Measurements from ENCODE around the gene CDH13. TPM values are rescaled to one million over a fixed set of nuclear protein-coding genes. Genes with fewer than 3 reads are reported as not detected.

CDH13 gene
- total and polyA plus RNA-seq, 3 experiments from 2014 or later, result not detected

GRCh38 chr16:83622010-83622409, 995.2 kb downstream of the CDH13 start:
- Mint-ChIP-seq H3K9me3 (peaks cover 0 to 2% (median 0%) of the 10 kb centered on the region in 5 donors), H3K27ac (no peak overlapping the region), H3K27me3 (peaks cover 0 to 5% of the 10 kb centered on the region in 2 donors), H3K36me3 (no peaks in the 10 kb centered on the region), H3K4me3 (no peak overlapping the region), H3K4me1 (no peaks in the 10 kb centered on the region)
- Histone ChIP-seq H3K27ac (ENCODE audit: low read depth, low read length) (no peak overlapping the region), H3K9me3 (ENCODE audit: low read length) (no peaks in the 10 kb centered on the region), H3K4me3 (ENCODE audit: low read length) (no peak overlapping the region), H3K27me3 (ENCODE audit: insufficient read depth, low read length, poor library complexity, severe bottlenecking) (no peaks in the 10 kb centered on the region), H3K4me1 (ENCODE audit: insufficient read depth, low read length) (no peaks in the 10 kb centered on the region), H3K36me3 (ENCODE audit: insufficient read depth, low read length) (no peaks in the 10 kb centered on the region)
- CTCF ChIA-PET, result no interaction called here
- POLR2A ChIA-PET, result no interaction called here
- no peak for DNase-seq

- no peaks in the 10 kb centered on the region for H3K4me1 Mint-ChIP-seq
- CTCF ChIA-PET, result no interaction called here
These were observed 996.4 kb downstream of the CDH13 start for GRCh38 chr16:83623091-83623730.

GRCh38 chr16:83623892-83624291, 997.1 kb downstream of the CDH13 start:
- Histone ChIP-seq H3K9me3 (ENCODE audit: low read length) (no peaks in the 10 kb centered on the region), H3K36me3 (ENCODE audit: insufficient read depth, low read length) (no peaks in the 10 kb centered on the region), H3K27me3 (ENCODE audit: insufficient read depth, low read length, poor library complexity, severe bottlenecking) (no peaks in the 10 kb centered on the region), H3K4me3 (ENCODE audit: low read length) (no peak overlapping the region), H3K27ac (ENCODE audit: low read depth, low read length) (no peak overlapping the region), H3K4me1 (ENCODE audit: insufficient read depth, low read length) (no peaks in the 10 kb centered on the region)
- no peaks in the 10 kb centered on the region for H3K4me1 Mint-ChIP-seq
- H3K4me3 Mint-ChIP-seq, result no peak overlapping the region
- peaks cover 0 to 2% (median 0%) of the 10 kb centered on the region in 5 donors for H3K9me3 Mint-ChIP-seq
- no peak for DNase-seq
- no peaks in the 10 kb centered on the region for H3K36me3 Mint-ChIP-seq
- POLR2A ChIA-PET, result no interaction called here
- peaks cover 0 to 5% of the 10 kb centered on the region in 2 donors for H3K27me3 Mint-ChIP-seq
- H3K27ac Mint-ChIP-seq, result no peak overlapping the region
- CTCF ChIA-PET, result no interaction called here

More at GRCh38 chr16:83623091-83623730, 996.4 kb downstream of the CDH13 start:
- H3K36me3 Mint-ChIP-seq, result no peaks in the 10 kb centered on the region
- no peak overlapping the region for H3K27ac ChIP-seq (ENCODE audit: low read depth, low read length)
- H3K27me3 ChIP-seq (ENCODE audit: insufficient read depth, low read length, poor library complexity, severe bottlenecking), result no peaks in the 10 kb centered on the region
- no peak overlapping the region for H3K4me3 Mint-ChIP-seq
- no peak overlapping the region for H3K27ac Mint-ChIP-seq
- DNase-seq, result no peak
- POLR2A ChIA-PET, result no interaction called here
- no peaks in the 10 kb centered on the region for H3K9me3 ChIP-seq (ENCODE audit: low read length)
- peaks cover 0 to 5% of the 10 kb centered on the region in 2 donors for H3K27me3 Mint-ChIP-seq
- no peaks in the 10 kb centered on the region for H3K4me1 ChIP-seq (ENCODE audit: insufficient read depth, low read length)
- no peak overlapping the region for H3K4me3 ChIP-seq (ENCODE audit: low read length)
- no peaks in the 10 kb centered on the region for H3K36me3 ChIP-seq (ENCODE audit: insufficient read depth, low read length)
- peaks cover 0 to 2% (median 0%) of the 10 kb centered on the region in 5 donors for H3K9me3 Mint-ChIP-seq

DNA sequence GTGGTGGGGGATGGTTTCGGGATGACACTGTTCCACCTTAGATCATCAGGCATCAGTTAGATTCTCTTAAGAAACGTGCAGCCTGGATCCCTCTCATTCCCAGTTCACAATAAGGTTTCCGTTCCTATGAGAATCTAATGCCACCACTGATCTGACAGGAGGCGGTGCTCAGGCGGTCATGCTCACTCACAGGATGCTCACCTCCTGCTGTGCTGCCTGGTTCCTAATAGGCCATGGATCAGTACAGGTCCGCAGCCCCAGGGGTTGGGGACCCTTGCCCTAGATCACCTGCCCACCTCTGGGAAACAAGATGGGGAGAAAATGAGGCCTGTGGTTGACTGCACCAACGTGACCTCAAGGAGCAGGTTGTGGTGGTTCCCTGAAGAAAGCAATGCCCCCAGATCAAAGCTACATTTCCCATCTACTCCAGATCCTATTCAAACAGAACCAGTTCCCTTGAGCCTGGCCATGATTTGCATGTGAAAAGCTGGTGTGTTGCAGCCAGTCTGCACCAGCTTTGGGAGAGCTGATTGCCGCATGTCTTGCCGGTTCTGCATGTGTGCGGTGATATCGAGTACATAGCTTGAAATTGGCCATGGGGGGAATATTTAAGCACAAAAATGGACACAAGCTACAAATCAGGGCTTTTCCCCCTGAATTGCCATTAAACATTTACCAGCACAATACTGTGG, 997.8 kb downstream of the CDH13 start:
- DNase-seq, result no peak
- H3K4me3 ChIP-seq (ENCODE audit: low read length), result no peak overlapping the region
- ChIA-PET POLR2A (no interaction called here), CTCF (no interaction called here)
- H3K27ac ChIP-seq (ENCODE audit: low read depth, low read length), result no peak overlapping the region
- H3K27me3 ChIP-seq (ENCODE audit: insufficient read depth, low read length, poor library complexity, severe bottlenecking), result no peaks in the 10 kb centered on the region
- H3K9me3 ChIP-seq (ENCODE audit: low read length), result no peaks in the 10 kb centered on the region
- Mint-ChIP-seq H3K27ac (no peak overlapping the region), H3K27me3 (peaks cover 0 to 5% of the 10 kb centered on the region in 2 donors), H3K9me3 (peaks cover 0 to 2% (median 0%) of the 10 kb centered on the region in 5 donors), H3K4me3 (no peak overlapping the region), H3K36me3 (no peaks in the 10 kb centered on the region), H3K4me1 (no peaks in the 10 kb centered on the region)
- H3K4me1 ChIP-seq (ENCODE audit: insufficient read depth, low read length), result no peaks in the 10 kb centered on the region
- no peaks in the 10 kb centered on the region for H3K36me3 ChIP-seq (ENCODE audit: insufficient read depth, low read length)

DNA sequence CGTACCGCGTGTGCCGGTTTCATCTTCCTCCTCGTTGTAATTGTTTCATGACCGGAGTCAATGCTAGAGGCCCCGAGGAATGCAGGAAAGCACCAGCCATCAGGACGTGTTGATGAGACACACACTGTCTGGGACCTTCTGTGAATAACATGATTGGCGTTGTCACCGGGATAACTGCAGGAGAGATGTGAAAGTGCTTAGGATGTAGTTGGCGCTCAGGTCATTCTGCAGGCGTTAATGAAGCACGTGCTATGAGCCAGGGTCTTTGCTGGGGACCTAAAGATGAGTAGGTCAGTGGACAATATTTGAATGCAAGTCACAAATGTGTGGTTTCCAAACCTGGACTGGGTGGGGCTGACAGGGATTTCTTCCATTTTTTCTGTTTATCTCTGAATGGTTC, 999.4 kb downstream of the CDH13 start:
- no peaks in the 10 kb centered on the region for H3K4me1 ChIP-seq (ENCODE audit: insufficient read depth, low read length)
- Mint-ChIP-seq H3K27me3 (peaks cover 0 to 2% of the 10 kb centered on the region in 2 donors), H3K4me1 (no peaks in the 10 kb centered on the region), H3K9me3 (peaks cover 0 to 2% (median 0%) of the 10 kb centered on the region in 5 donors), H3K36me3 (no peaks in the 10 kb centered on the region), H3K27ac (no peak overlapping the region), H3K4me3 (no peak overlapping the region)
- ChIA-PET CTCF (no interaction called here), POLR2A (no interaction called here)
- DNase-seq, result no peak
- no peak overlapping the region for H3K27ac ChIP-seq (ENCODE audit: low read depth, low read length)
- no peaks in the 10 kb centered on the region for H3K27me3 ChIP-seq (ENCODE audit: insufficient read depth, low read length, poor library complexity, severe bottlenecking)
- no peaks in the 10 kb centered on the region for H3K36me3 ChIP-seq (ENCODE audit: insufficient read depth, low read length)
- no peaks in the 10 kb centered on the region for H3K9me3 ChIP-seq (ENCODE audit: low read length)
- no peak overlapping the region for H3K4me3 ChIP-seq (ENCODE audit: low read length)

- ChIA-PET CTCF (no interaction called here), POLR2A (no interaction called here)
- H3K27me3 Mint-ChIP-seq, result peaks cover 0 to 2% of the 10 kb centered on the region in 2 donors
- H3K36me3 ChIP-seq (ENCODE audit: insufficient read depth, low read length), result no peaks in the 10 kb centered on the region
- DNase-seq, result no peak
- no peak overlapping the region for H3K4me3 Mint-ChIP-seq
- H3K4me3 ChIP-seq (ENCODE audit: low read length), result no peak overlapping the region
- H3K36me3 Mint-ChIP-seq, result no peaks in the 10 kb centered on the region
- no peaks in the 10 kb centered on the region for H3K27me3 ChIP-seq (ENCODE audit: insufficient read depth, low read length, poor library complexity, severe bottlenecking)
- H3K9me3 ChIP-seq (ENCODE audit: low read length), result no peaks in the 10 kb centered on the region
- no peak overlapping the region for H3K27ac Mint-ChIP-seq
- H3K4me1 ChIP-seq (ENCODE audit: insufficient read depth, low read length), result no peaks in the 10 kb centered on the region
- H3K27ac ChIP-seq (ENCODE audit: low read depth, low read length), result no peak overlapping the region
- peaks cover 0 to 2% (median 0%) of the 10 kb centered on the region in 5 donors for H3K9me3 Mint-ChIP-seq
- H3K4me1 Mint-ChIP-seq, result no peaks in the 10 kb centered on the region
These were observed 999.9 kb downstream of the CDH13 start for GRCh38 chr16:83626676-83627075.

DNA sequence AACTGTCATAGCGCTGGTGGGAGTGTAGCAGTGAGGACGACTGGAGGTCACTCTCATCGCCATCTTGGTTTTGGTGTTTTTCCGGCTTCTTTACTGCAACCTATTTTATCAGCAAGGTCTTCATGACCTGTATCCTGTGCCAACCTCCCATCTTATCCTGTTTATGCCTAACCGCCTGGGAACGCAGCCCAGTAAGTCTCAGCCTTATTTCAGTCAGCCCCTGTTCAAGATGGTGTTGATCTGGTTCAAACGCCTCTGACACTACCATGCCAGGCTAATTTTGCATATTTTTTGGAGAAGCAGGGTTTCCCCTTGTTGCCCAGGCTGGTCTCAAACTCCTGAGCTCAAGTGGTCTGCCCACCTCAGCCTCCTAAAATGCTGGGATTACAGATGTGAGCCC, 1001.2 kb downstream of the CDH13 start:
- CTCF ChIA-PET, result no interaction called here
- H3K9me3 Mint-ChIP-seq, result peaks cover 0 to 2% (median 0%) of the 10 kb centered on the region in 5 donors
- no peaks in the 10 kb centered on the region for H3K27me3 ChIP-seq (ENCODE audit: insufficient read depth, low read length, poor library complexity, severe bottlenecking)
- H3K27me3 Mint-ChIP-seq, result peaks cover 0 to 2% of the 10 kb centered on the region in 2 donors
- H3K36me3 ChIP-seq (ENCODE audit: insufficient read depth, low read length), result no peaks in the 10 kb centered on the region
- no peak overlapping the region for H3K27ac ChIP-seq (ENCODE audit: low read depth, low read length)
- POLR2A ChIA-PET, result no interaction called here
- no peaks in the 10 kb centered on the region for H3K36me3 Mint-ChIP-seq
- H3K4me3 ChIP-seq (ENCODE audit: low read length), result no peak overlapping the region
- H3K9me3 ChIP-seq (ENCODE audit: low read length), result no peaks in the 10 kb centered on the region
- DNase-seq, result no peak
- no peaks in the 10 kb centered on the region for H3K4me1 ChIP-seq (ENCODE audit: insufficient read depth, low read length)
- H3K4me1 Mint-ChIP-seq, result no peaks in the 10 kb centered on the region
- no peak overlapping the region for H3K4me3 Mint-ChIP-seq
- H3K27ac Mint-ChIP-seq, result no peak overlapping the region

DNA sequence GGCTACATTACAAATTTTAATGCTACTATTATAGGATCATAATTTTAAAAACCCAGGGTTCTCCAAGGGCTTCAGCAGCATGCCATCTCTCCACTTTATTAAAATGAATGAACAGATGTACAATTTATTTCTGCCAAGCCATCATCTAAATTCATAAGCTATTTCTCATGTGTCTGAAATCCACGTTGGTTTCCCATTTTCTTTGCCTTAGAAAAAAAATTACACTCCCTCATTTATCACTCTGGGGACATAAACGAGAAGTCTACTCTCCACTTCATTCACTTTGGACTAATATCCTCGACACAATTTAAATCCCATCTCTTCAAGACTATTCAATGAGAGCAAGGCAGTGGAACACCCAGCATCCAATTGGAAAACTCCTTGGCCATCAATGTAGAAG, 1002.7 kb downstream of the CDH13 start:
- Histone ChIP-seq H3K4me3 (ENCODE audit: low read length) (no peak overlapping the region), H3K27ac (ENCODE audit: low read depth, low read length) (no peak overlapping the region), H3K9me3 (ENCODE audit: low read length) (no peaks in the 10 kb centered on the region), H3K27me3 (ENCODE audit: insufficient read depth, low read length, poor library complexity, severe bottlenecking) (no peaks in the 10 kb centered on the region), H3K4me1 (ENCODE audit: insufficient read depth, low read length) (no peaks in the 10 kb centered on the region), H3K36me3 (ENCODE audit: insufficient read depth, low read length) (no peaks in the 10 kb centered on the region)
- Mint-ChIP-seq H3K9me3 (peaks cover 0 to 5% (median 2%) of the 10 kb centered on the region in 5 donors), H3K27ac (no peak overlapping the region), H3K4me1 (no peaks in the 10 kb centered on the region), H3K27me3 (peaks cover 0 to 2% of the 10 kb centered on the region in 2 donors), H3K36me3 (no peaks in the 10 kb centered on the region), H3K4me3 (no peak overlapping the region)
- ChIA-PET CTCF (no interaction called here), POLR2A (no interaction called here)
- DNase-seq, result no peak
